Lung (tissue), 12 donors: ENCODE measurements around the gene SPECC1L. TPM values are rescaled to one million over a fixed set of nuclear protein-coding genes. Genes with fewer than 3 reads are reported as not detected.

Experiments
- ATAC-seq: fragments of 200-7000 bp; cut with Tn5 transposase; one replicate; pipeline ENCODE4 v1.9.1; 2020; ENCODE audit warnings: moderate number of reproducible peaks; ENCODE audit not compliant: insufficient read depth, low FRiP score
- DNase-seq, 3 donors: peaks; one replicate each; pipeline ENCODE4 v3.0.0-alpha.2; 2013 to 2017
- H3K27ac ChIP-seq, 2 donors: one replicate each; pipeline ENCODE4 v1.5.1; 2013; ENCODE audit warnings: mild to moderate bottlenecking in 2 of 2, moderate library complexity in 2 of 2, control low read depth in 1 of 2, inconsistent platforms in 1 of 2, low read depth in 1 of 2, low read length in 1 of 2
- H3K27me3 ChIP-seq, 3 donors: one replicate each; pipeline ENCODE4 v1.5.1; 2013; ENCODE audit warnings: low read length in 2 of 3; ENCODE audit not compliant: control insufficient read depth in 3 of 3, insufficient read depth in 3 of 3
- H3K36me3 ChIP-seq, 4 donors: one replicate each; pipeline ENCODE4 v1.5.1; 2013; ENCODE audit warnings: low read length in 4 of 4, mild to moderate bottlenecking in 1 of 4, moderate library complexity in 1 of 4; ENCODE audit not compliant: control insufficient read depth in 4 of 4, insufficient read depth in 4 of 4
- H3K4me1 ChIP-seq, 5 donors: one replicate each; pipeline ENCODE4 v1.5.1; 2013; ENCODE audit warnings: low read length in 5 of 5, mild to moderate bottlenecking in 2 of 5, moderate library complexity in 1 of 5; ENCODE audit not compliant: control insufficient read depth in 5 of 5, insufficient read depth in 5 of 5
- H3K4me3 ChIP-seq: one replicate; pipeline ENCODE4 v1.5.1; 2013; ENCODE audit warnings: mild to moderate bottlenecking, control low read depth, moderate library complexity
- H3K9ac ChIP-seq, 2 donors: one replicate each; pipeline ENCODE4 v1.5.1; 2013; ENCODE audit warnings: low read length in 2 of 2, control low read depth in 1 of 2; ENCODE audit not compliant: insufficient read depth in 1 of 2
- H3K9me3 ChIP-seq, 4 donors: one replicate each; pipeline ENCODE4 v1.5.1; 2013; ENCODE audit warnings: low read length in 3 of 4, mild to moderate bottlenecking in 1 of 4, moderate library complexity in 1 of 4; ENCODE audit not compliant: control insufficient read depth in 4 of 4, insufficient read depth in 3 of 4
- WGBS, 2 donors: extraction: QIAGEN DNeasy Blood & Tissue Kit; methylation state at CpG; one replicate each; pipeline ENCODE4 v1.1.7; 2013; 5-methylcytosine and 5-hydroxymethylcytosine counted together
- polyA plus RNA-seq, 2 donors: library from polyadenylated mRNA; stranded (reverse); fragments of 200-250 nt; gene quantifications; one replicate each; pipeline ENCODE4 v1.2.1, GENCODE V29; 2013
- total RNA-seq, 2 donors: library from RNA; depleted of rRNA in 1 of 2; stranded (reverse); fragments of >200 nt in 1 of 2; gene quantifications; one replicate each; pipeline ENCODE4 v1.2.1, GENCODE V29; 2014 to 2021
- TF ChIP-seq, protein P1 (sequence below): IDR thresholded peaks from 2 replicates; pipeline ENCODE4 v1.5.1; 2012; ENCODE audit warnings: mild to moderate bottlenecking; ENCODE audit errors: control extremely low read depth, extremely low read depth
- donor health status: control.
- donor health status: control.
- donor health status: Bipolar disorder and iron deficiency.
- donor health status: healthy.
- donor health status: DM: yes; HTN: yes; CAD: no.

The SPECC1L gene
- total and polyA plus RNA-seq, 4 donors: 10.4 to 83.9 (median 37.8) TPM

DNA sequence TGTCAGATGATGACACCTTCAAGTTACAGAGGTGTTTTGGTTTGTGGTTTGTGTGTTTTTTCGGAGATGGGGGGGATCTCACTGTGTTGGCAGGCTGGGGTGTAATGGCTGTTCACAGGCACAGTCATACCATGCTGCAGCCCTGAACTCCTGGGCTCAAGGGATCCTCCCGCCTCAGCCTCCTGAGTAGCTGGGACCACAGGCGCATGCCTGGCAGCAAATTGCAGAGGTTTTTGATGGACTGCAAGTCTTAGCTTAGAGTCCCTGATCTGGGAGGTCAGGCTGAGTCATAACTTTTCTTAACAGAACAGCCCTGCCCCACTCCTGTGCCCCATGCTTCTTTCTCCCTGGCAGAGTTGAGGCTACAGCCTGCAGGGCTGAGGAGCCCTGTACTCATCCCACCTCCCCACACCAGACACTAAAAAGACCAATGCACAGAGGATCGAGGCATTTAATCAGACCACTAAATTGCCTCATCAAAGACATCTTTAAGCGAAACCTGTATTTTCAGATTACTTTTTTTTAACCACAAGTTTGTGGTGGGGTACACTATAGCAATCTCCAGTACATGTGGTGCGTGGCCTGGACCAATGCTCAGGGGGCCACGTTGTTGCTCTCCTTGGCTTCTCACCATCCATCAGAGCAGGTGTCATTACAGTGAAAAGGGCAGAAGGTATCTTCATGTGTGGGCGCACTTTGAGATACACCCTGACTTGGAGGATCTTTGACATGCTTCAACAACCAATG, 139.7 kb downstream of the SPECC1L start:
- TF ChIP-seq, protein P1, sequence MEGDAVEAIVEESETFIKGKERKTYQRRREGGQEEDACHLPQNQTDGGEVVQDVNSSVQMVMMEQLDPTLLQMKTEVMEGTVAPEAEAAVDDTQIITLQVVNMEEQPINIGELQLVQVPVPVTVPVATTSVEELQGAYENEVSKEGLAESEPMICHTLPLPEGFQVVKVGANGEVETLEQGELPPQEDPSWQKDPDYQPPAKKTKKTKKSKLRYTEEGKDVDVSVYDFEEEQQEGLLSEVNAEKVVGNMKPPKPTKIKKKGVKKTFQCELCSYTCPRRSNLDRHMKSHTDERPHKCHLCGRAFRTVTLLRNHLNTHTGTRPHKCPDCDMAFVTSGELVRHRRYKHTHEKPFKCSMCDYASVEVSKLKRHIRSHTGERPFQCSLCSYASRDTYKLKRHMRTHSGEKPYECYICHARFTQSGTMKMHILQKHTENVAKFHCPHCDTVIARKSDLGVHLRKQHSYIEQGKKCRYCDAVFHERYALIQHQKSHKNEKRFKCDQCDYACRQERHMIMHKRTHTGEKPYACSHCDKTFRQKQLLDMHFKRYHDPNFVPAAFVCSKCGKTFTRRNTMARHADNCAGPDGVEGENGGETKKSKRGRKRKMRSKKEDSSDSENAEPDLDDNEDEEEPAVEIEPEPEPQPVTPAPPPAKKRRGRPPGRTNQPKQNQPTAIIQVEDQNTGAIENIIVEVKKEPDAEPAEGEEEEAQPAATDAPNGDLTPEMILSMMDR: no peak
- Histone ChIP-seq H3K36me3 (peaks cover under 1 to 38% (median 21%) of the 10 kb centered on the region in 4 donors), H3K27ac (no peak overlapping the region), H3K9me3 (no peaks in the 10 kb centered on the region), H3K4me1 (peaks cover 5 to 24% (median 8%) of the 10 kb centered on the region in 5 donors), H3K27me3 (no peaks in the 10 kb centered on the region), H3K4me3 (no peak overlapping the region), H3K9ac (no peak overlapping the region)
- ATAC-seq (no peak), DNase-seq (no peak)
- WGBS, 2 donors: 83 to 84% methylated on average over 8 of the region's 8 CpGs

DNA sequence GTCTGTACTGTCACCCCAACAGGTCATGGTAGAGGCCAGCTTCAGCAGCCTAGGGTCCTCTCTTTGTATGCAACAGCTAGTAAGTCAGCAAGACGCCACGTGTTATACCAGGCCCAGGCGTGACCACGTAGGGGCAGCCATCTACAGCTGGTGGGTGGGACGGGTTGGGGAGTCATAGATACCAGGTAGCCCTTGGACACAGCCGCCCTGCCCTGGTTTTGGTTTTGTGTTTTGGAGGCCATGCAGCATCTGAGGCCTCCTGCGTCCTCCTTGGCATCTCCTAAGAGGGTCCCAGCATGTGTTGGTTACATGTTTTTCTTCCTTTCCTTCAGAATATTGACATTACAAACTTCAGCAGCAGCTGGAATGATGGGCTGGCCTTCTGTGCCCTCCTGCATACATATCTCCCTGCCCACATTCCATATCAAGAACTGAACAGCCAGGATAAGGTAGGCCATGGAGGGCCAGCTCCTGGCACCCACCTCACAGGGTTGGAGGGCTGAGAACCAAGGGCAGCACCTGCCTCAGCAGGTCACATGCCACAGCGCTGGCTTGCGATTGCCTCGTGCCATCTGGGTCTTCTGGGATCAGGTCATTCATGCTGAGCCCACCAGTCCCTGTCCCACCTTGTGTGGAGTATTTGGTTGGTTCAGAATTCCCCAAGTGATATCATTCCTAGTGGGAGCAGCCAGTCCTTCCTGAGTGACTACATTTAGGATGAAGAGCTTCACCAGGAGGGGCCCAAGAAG, 140.8 kb downstream of the SPECC1L start:
- peaks cover 3 to 45% (median 28%) of the 10 kb centered on the region in 4 donors for H3K36me3 ChIP-seq
- ATAC-seq: no peak
- 92 to 99% methylated on average over 10 of the region's 10 CpGs for WGBS, 2 donors
- H3K27me3 ChIP-seq: no peaks in the 10 kb centered on the region
- TF ChIP-seq, protein P1: no peak
- H3K4me1 ChIP-seq: peaks cover 4 to 17% (median 5%) of the 10 kb centered on the region in 5 donors
- no peak for DNase-seq
- H3K27ac ChIP-seq: no peak overlapping the region
- H3K4me3 ChIP-seq: no peak overlapping the region
- no peaks in the 10 kb centered on the region for H3K9me3 ChIP-seq
- no peak overlapping the region for H3K9ac ChIP-seq

DNA sequence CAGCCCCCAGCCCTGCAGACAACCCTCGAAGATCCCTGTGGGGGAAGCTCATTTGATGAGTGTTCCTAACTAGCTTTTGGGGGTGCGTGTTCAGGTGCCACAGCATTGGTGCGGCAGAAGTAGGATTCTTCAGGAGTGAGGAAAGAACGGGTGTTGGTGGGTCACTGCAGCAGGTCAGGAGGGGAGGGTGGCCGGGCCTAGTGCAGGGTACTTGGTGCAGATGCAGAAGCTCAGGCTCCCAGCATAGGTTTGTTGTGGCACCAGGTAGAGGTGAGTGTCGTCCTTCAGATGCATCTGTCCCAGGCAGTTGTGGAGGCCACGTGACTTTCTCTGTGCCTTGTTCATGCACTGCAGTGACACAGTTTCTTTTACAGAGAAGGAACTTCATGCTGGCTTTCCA, 141.6 kb downstream of the SPECC1L start:
- DNase-seq: no peak
- H3K27ac ChIP-seq: no peak overlapping the region
- H3K9ac ChIP-seq: no peak overlapping the region
- no peak for ATAC-seq
- 88 to 94% methylated on average over 7 of the region's 7 CpGs for WGBS, 2 donors
- H3K4me3 ChIP-seq: no peak overlapping the region
- TF ChIP-seq, protein P1: no peak
- no peaks in the 10 kb centered on the region for H3K27me3 ChIP-seq
- H3K9me3 ChIP-seq: no peaks in the 10 kb centered on the region
- peaks cover 0 to 9% (median 5%) of the 10 kb centered on the region in 5 donors for H3K4me1 ChIP-seq
- H3K36me3 ChIP-seq: peaks cover 3 to 49% (median 30%) of the 10 kb centered on the region in 4 donors
